Endothelial cell of umbilical vein (primary cell): ENCODE measurements around the gene IPO11.

Experiments used
- CTCF ChIP-seq, 2 donors: IDR thresholded peaks; 1 replicate in 1 of 2; 2 replicates in 1 of 2; pipeline ENCODE4 v1.5.1; 2011; ENCODE audit warnings: low read length in 2 of 2, mild to moderate bottlenecking in 2 of 2, moderate library complexity in 2 of 2, control low read depth in 1 of 2, inconsistent platforms in 1 of 2, low read depth in 1 of 2; ENCODE audit not compliant: insufficient read depth in 1 of 2; ENCODE audit errors: extremely low read depth in 1 of 2
- EZH2 ChIP-seq: IDR thresholded peaks from 2 replicates; pipeline ENCODE4 v1.6.1; 2012; ENCODE audit warnings: borderline replicate concordance, low read depth, mild to moderate bottlenecking, moderate library complexity, low read length, inconsistent platforms; ENCODE audit not compliant: severe bottlenecking
- JUN ChIP-seq: IDR thresholded peaks from 2 replicates; pipeline ENCODE4 v1.6.1; 2011; ENCODE audit warnings: borderline replicate concordance, low read depth; ENCODE audit not compliant: insufficient read length, insufficient read depth
- POLR2A ChIP-seq: IDR thresholded peaks from 2 replicates; pipeline ENCODE4 v1.6.1; 2012; ENCODE audit warnings: low read depth, mild to moderate bottlenecking, control low read depth, low read length

- TF ChIP-seq CTCF (IDR thresholded peaks at IDR 0.05; ENCODE audit: extremely low read depth in 1 of 2, insufficient read depth in 1 of 2, low read depth in 1 of 2, low read length in 2 of 2) (no peak), EZH2 (no peak), POLR2A (no peak), JUN (no peak)
These were observed 156.4 kb downstream of the IPO11 start for GRCh38 chr5:62568800-62569432.
